GM19372 (cell line): ENCODE measurements around the gene LCE3B.
"Not testable (repeated sequence)": the region's sequence is repeated elsewhere in the genome, so short reads cannot be mapped to it uniquely, and the experiment has no call there.

ENCODE experiments used
- ATAC-seq: cut with Tn5 transposase; IDR thresholded peaks from one replicate; pipeline ENCODE4 v1.9.1; 2021; ENCODE audit warnings: mild to moderate bottlenecking, low read depth, moderate library complexity; ENCODE audit not compliant: unreplicated experiment

The LCE3B gene

GRCh38 chr1:152613511-152613910, at the start of gene LCE3B:
Gene LCE3B, plus strand, starts transcription at chr1:152613811. Its CDS starts 0 bp downstream, at chr1:152613811.
- no peak for ATAC-seq

- no peak for ATAC-seq
Observed at GRCh38 chr1:152565115-152565514, 48.5 kb upstream of the LCE3B start.

GRCh38 chr1:152565535-152566215, 47.9 kb upstream of the LCE3B start:
- no peak for ATAC-seq

GRCh38 chr1:152566681-152567080, 46.9 kb upstream of the LCE3B start, which contains the start of gene LCE3E:
Gene LCE3E, minus strand, starts transcription at chr1:152566780. Its CDS starts 572 bp downstream, at chr1:152566208.
- no peak for ATAC-seq

GRCh38 chr1:152577168-152577567, 36.4 kb upstream of the LCE3B start:
- ATAC-seq = no peak

- ATAC-seq = not testable (repeated sequence)
Observed at GRCh38 chr1:152579526-152579925, 34.1 kb upstream of the LCE3B start.

- no peak for ATAC-seq
Observed at GRCh38 chr1:152580433-152580832, 33.2 kb upstream of the LCE3B start, which contains the start of gene LCE3D. Gene LCE3D, minus strand, starts transcription at chr1:152580516. Its CDS starts 580 bp downstream, at chr1:152579936.

GRCh38 chr1:152582647-152583046, 31.0 kb upstream of the LCE3B start:
- no peak for ATAC-seq

GRCh38 chr1:152585586-152585985, 28.0 kb upstream of the LCE3B start:
- no peak for ATAC-seq

GRCh38 chr1:152596986-152597385, 16.6 kb upstream of the LCE3B start:
- ATAC-seq = no peak

- ATAC-seq = no peak
Observed at GRCh38 chr1:152599934-152600333, 13.7 kb upstream of the LCE3B start, which contains the start of gene LCE3C. Gene LCE3C, plus strand, starts transcription at chr1:152600234. Its CDS starts 498 bp downstream, at chr1:152600732.

- ATAC-seq = no peak
Observed at GRCh38 chr1:152621993-152622392, 8.4 kb downstream of the LCE3B start.

- no peak for ATAC-seq
Observed at GRCh38 chr1:152622803-152623202, 9.2 kb downstream of the LCE3B start, which contains the start of gene LCE3A. Gene LCE3A, minus strand, starts transcription at chr1:152623103. Its CDS starts 0 bp downstream, at chr1:152623103.

- no peak for ATAC-seq
Observed at GRCh38 chr1:152623203-152623844, 9.7 kb downstream of the LCE3B start.

GRCh38 chr1:152626744-152627143, 13.1 kb downstream of the LCE3B start:
- ATAC-seq = no peak

GRCh38 chr1:152630596-152630995, 17.0 kb downstream of the LCE3B start:
- no peak for ATAC-seq

- ATAC-seq = no peak
Observed at GRCh38 chr1:152640351-152640750, 26.7 kb downstream of the LCE3B start.

- ATAC-seq = no peak
Observed at GRCh38 chr1:152643945-152644344, 30.3 kb downstream of the LCE3B start.

- ATAC-seq = no peak
Observed at GRCh38 chr1:152645146-152645545, 31.5 kb downstream of the LCE3B start.

GRCh38 chr1:152646656-152647055, 33.0 kb downstream of the LCE3B start:
- ATAC-seq = no peak

- no peak for ATAC-seq
Observed at GRCh38 chr1:152654110-152654509, 40.5 kb downstream of the LCE3B start.

- no peak for ATAC-seq
Observed at GRCh38 chr1:152656459-152656858, 42.8 kb downstream of the LCE3B start.
